Right lobe of liver (tissue), 6 donors: Measurements from ENCODE around the gene POLR1D. TPM values are rescaled to one million over a fixed set of nuclear protein-coding genes. Genes with fewer than 3 reads are reported as not detected.

Experiments used
- ATAC-seq, 4 donors: fragments of 200-7000 bp; cut with Tn5 transposase; one replicate each; pipeline ENCODE4 v1.9.1; 2020; ENCODE audit warnings: mild to moderate bottlenecking in 4 of 4, moderate library complexity in 4 of 4
- DNase-seq, 3 donors: peaks; one replicate each; pipeline ENCODE4 v3.0.0-alpha.2; 2020
- H3K27ac ChIP-seq, 3 donors: fragments of 200-600 bp; one replicate each; pipeline ENCODE4 v1.8.0; 2022
- H3K27me3 ChIP-seq, 2 donors: fragments of 200-600 bp; one replicate each; pipeline ENCODE4 v1.8.0; 2022
- H3K36me3 ChIP-seq, 4 donors: fragments of 200-600 bp; sonication (generic) in 1 of 4; one replicate each; pipeline versions ENCODE4 v1.5.1 to v1.8.0; 2017 to 2022; ENCODE audit warnings: control low read depth in 1 of 4
- H3K4me1 ChIP-seq, 4 donors: fragments of 200-600 bp; sonication (generic) in 1 of 4; one replicate each; pipeline versions ENCODE4 v1.5.1 to v1.8.0; 2017 to 2022; ENCODE audit warnings: control low read depth in 1 of 4
- H3K4me3 ChIP-seq, 3 donors: fragments of 200-600 bp; one replicate each; pipeline ENCODE4 v1.8.0; 2022
- H3K9me3 ChIP-seq, 4 donors: fragments of 200-600 bp; sonication (generic) in 1 of 4; one replicate each; pipeline versions ENCODE4 v1.5.1 to v1.8.0; 2017 to 2022; ENCODE audit warnings: control low read depth in 1 of 4
- POLR2A ChIP-seq: fragments of 450-650 bp; IDR thresholded peaks from one replicate; pipeline ENCODE4 v1.6.1; 2017; ENCODE audit warnings: antibody characterized with exemption, mild to moderate bottlenecking
- WGBS: methylation state at CpG from one replicate; pipeline ENCODE4 v1.1.6; 2018; ENCODE audit warnings: low coverage, low lambda C conversion rate; ENCODE audit not compliant: insufficient coverage; ENCODE audit errors: missing lambda C conversion rate; 5-methylcytosine and 5-hydroxymethylcytosine counted together
- intact Hi-C, 2 donors: fragments of 100-400 bp; cut with DNase I; formaldehyde crosslinking; loops; one replicate each; pipeline versions ENCODE4 v1.11.2 to v1.14.1; 2022
- total RNA-seq, 6 experiments: library from RNA; depleted of rRNA in 2 of 6; stranded (reverse); fragments of >200 nt in 2 of 6; fragmentation: NEBNext Ultra II Directional in 3 of 6; extraction: Animal tissue kit (Norgen Biotek cat#: 25700) in 3 of 6; gene quantifications; one replicate each; pipeline versions ENCODE4 v1.1.0 to v1.2.4, GENCODE V29; 2016 to 2023
- TF ChIP-seq, protein P1 (sequence below), 4 donors: fragments of 200-600 bp in 3 of 4; fragments of 450-650 bp in 1 of 4; IDR thresholded peaks; one replicate each; pipeline versions ENCODE4 v1.5.1 to v1.8.0; 2016 to 2022; ENCODE audit warnings: antibody characterized with exemption in 4 of 4, mild to moderate bottlenecking in 2 of 4
- donor health status: DM: no; HTN: yes; CAD: no.
- donor health status: DM: no; HTN: no; CAD: no.
- donor health status: DM: no; HTN: no; CAD: no.
- donor health status: DM: no; HTN: yes; CAD: no.
- donor health status: DM: no; HTN: yes; CAD: no.

POLR1D gene
- total RNA-seq, 6 experiments from 2014 or later: 34.9 to 56.2 (median 46.6) TPM

DNA sequence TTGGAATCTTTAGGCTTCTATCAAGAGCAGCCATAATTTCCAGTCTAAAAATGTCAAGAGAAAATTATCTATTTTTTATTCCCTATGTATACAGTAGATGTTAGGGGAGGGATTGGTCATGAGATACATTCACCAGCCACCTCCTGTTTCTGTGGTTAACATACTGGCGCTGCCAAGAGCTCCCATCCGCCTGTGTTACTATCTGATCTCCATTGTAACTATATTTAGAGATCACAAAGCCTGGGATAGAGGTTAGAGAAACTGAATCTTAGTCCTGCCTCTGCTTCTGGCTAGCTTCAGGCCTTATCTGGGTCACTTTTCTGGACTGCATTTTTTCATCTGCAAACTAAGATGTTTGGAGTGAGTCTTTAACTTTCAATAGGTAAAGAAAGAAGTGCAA, 46.3 kb downstream of the POLR1D start:
- TF ChIP-seq POLR2A: no peak
- intact Hi-C loops: no loop called here
- Histone ChIP-seq H3K27me3 (no peaks in the 10 kb centered on the region), H3K9me3 (no peaks in the 10 kb centered on the region), H3K4me3 (no peak overlapping the region), H3K27ac (no peak overlapping the region), H3K4me1 (peaks cover 0 to 5% (median 1%) of the 10 kb centered on the region in 4 donors), H3K36me3 (peaks cover 0 to 12% (median 0%) of the 10 kb centered on the region in 4 donors)
- DNase-seq (no peak), ATAC-seq (no peak)
- WGBS: 44% methylated on average over 2 of the region's 2 CpGs

DNA sequence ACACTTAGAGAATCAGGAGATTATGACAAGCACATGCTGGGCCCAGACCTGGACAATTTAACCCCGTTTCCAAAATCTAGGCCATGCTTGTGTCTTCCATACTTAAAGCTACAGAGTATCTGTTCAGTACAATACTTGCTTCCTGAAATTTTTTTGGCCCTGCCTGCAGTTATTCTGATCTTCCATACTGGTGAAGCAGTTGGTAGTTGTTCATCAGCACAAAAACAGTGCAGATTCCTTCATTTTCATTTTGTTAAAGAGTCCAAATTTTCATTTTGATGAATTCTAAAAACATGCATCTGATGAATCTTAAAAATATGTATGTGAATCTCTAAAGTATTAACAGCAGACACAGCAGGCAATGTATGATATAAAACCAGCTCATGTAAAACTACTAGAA, 49.2 kb downstream of the POLR1D start:
- Histone ChIP-seq H3K27ac (no peak overlapping the region), H3K4me3 (no peak overlapping the region), H3K9me3 (no peaks in the 10 kb centered on the region), H3K4me1 (no peaks in the 10 kb centered on the region), H3K36me3 (peaks cover 0 to 8% (median 0%) of the 10 kb centered on the region in 4 donors), H3K27me3 (no peaks in the 10 kb centered on the region)
- TF ChIP-seq, protein P1, sequence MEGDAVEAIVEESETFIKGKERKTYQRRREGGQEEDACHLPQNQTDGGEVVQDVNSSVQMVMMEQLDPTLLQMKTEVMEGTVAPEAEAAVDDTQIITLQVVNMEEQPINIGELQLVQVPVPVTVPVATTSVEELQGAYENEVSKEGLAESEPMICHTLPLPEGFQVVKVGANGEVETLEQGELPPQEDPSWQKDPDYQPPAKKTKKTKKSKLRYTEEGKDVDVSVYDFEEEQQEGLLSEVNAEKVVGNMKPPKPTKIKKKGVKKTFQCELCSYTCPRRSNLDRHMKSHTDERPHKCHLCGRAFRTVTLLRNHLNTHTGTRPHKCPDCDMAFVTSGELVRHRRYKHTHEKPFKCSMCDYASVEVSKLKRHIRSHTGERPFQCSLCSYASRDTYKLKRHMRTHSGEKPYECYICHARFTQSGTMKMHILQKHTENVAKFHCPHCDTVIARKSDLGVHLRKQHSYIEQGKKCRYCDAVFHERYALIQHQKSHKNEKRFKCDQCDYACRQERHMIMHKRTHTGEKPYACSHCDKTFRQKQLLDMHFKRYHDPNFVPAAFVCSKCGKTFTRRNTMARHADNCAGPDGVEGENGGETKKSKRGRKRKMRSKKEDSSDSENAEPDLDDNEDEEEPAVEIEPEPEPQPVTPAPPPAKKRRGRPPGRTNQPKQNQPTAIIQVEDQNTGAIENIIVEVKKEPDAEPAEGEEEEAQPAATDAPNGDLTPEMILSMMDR (IDR thresholded peaks at IDR 0.05): no peak
- TF ChIP-seq POLR2A: no peak
- ATAC-seq: no peak
- no peak for DNase-seq
- intact Hi-C loops: no loop called here
- WGBS: 86% methylated on average over 1 of the region's 1 CpG

DNA sequence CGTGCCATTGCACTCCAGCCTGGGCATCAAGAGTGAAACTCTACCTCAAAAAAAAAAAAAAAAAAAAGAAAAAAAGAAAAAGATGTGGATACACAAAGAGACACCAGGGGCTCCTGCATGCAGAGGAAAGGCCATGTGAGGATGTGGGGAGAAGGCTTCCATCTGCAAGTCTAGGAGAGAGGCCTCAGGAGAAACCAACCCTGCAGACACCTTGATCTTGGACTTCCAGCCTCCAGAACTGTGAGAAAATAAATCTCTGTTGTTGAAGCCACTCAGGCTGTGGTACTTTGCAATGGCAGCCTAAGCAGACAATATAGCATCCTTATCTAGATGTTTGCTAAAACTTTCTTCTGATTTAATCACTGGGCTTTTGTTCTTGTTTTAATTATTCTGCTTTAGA, 50.3 kb downstream of the POLR1D start:
- 86% methylated on average over 1 of the region's 1 CpG for WGBS
- no peaks in the 10 kb centered on the region for H3K9me3 ChIP-seq
- intact Hi-C loops: no loop called here
- TF ChIP-seq POLR2A: no peak
- TF ChIP-seq, protein P1 (IDR thresholded peaks at IDR 0.05): no peak
- no peak overlapping the region for H3K4me3 ChIP-seq
- no peak for DNase-seq
- no peak for ATAC-seq
- H3K36me3 ChIP-seq: no peaks in the 10 kb centered on the region
- no peaks in the 10 kb centered on the region for H3K4me1 ChIP-seq
- no peaks in the 10 kb centered on the region for H3K27me3 ChIP-seq
- no peak overlapping the region for H3K27ac ChIP-seq

Other genes with a start within 250 kb of the POLR1D start
- gene GTF3A, start 197.3 kb upstream of the POLR1D start, total RNA-seq: 100 to 1,000 TPM in 2 of 6 experiments, 10 to 100 TPM in 4; 50.2 to 216 (median 64.9) TPM
- gene MTIF3, start 171.3 kb upstream of the POLR1D start, total RNA-seq: 10 to 100 TPM; 26.5 to 46.0 (median 32.0) TPM
- 10 to 100 TPM in 5 of 6 experiments, 1 to 10 TPM in 1; 9.5 to 28.3 (median 19.6) TPM for gene LNX2, start 1.4 kb upstream of the POLR1D start, total RNA-seq
- gene GSX1, start 170.6 kb downstream of the POLR1D start, total RNA-seq: not detected